NCI-H460 (cell line): ENCODE data around the gene HIF3A. TPM values are rescaled to one million over a fixed set of nuclear protein-coding genes. Genes with fewer than 3 reads are reported as not detected.

ENCODE experiments used
- DNase-seq: peaks from one replicate; pipeline ENCODE4 v3.0.0-alpha.2; 2016; ENCODE audit warnings: low read depth; ENCODE audit errors: extremely low read depth
- total RNA-seq: library from RNA; depleted of rRNA; stranded (reverse); fragments of >200 nt; shearing (Covaris generic); gene quantifications from 2 replicates; pipeline ENCODE4 v1.2.3, GENCODE V29; 2014

Gene HIF3A
- total RNA-seq, 1 experiment from 2014 or later: not detected

- DNase-seq: no peak
These were observed 79.7 kb downstream of the HIF3A start for GRCh38 chr19:46376241-46377153.

- no peak for DNase-seq
These were observed 81.4 kb downstream of the HIF3A start for GRCh38 chr19:46378268-46378667.

- no peak for DNase-seq
These were observed 83.8 kb downstream of the HIF3A start for GRCh38 chr19:46380690-46381089.

- no peak for DNase-seq
These were observed 84.5 kb downstream of the HIF3A start for GRCh38 chr19:46381346-46381745.

GRCh38 chr19:46381756-46382345, 85.0 kb downstream of the HIF3A start:
- no peak for DNase-seq

GRCh38 chr19:46383171-46383815, 86.5 kb downstream of the HIF3A start:
- DNase-seq: no peak

GRCh38 chr19:46383846-46384245, 87.0 kb downstream of the HIF3A start:
- DNase-seq: no peak

- no peak for DNase-seq
These were observed 87.6 kb downstream of the HIF3A start for GRCh38 chr19:46384396-46384795.

GRCh38 chr19:46385636-46386035, 88.8 kb downstream of the HIF3A start:
- DNase-seq: no peak

GRCh38 chr19:46386151-46386550, 89.3 kb downstream of the HIF3A start:
- DNase-seq: no peak

GRCh38 chr19:46386996-46387712, 90.3 kb downstream of the HIF3A start:
- no peak for DNase-seq

GRCh38 chr19:46387713-46388130, 90.9 kb downstream of the HIF3A start:
- no peak for DNase-seq

- no peak for DNase-seq
These were observed 91.7 kb downstream of the HIF3A start for GRCh38 chr19:46388311-46389095.

GRCh38 chr19:46390121-46390858, 93.4 kb downstream of the HIF3A start:
- no peak for DNase-seq

- DNase-seq: no peak
These were observed 94.0 kb downstream of the HIF3A start for GRCh38 chr19:46390866-46391265.

GRCh38 chr19:46391296-46392251, 94.7 kb downstream of the HIF3A start:
- DNase-seq: no peak

GRCh38 chr19:46392252-46392801, 95.5 kb downstream of the HIF3A start:
- no peak for DNase-seq

- no peak for DNase-seq
These were observed 96.0 kb downstream of the HIF3A start for GRCh38 chr19:46392837-46393236.
